ENCODE data around the gene USP9X. TPM values are rescaled to one million over a fixed set of nuclear protein-coding genes. Genes with fewer than 3 reads are reported as not detected.

The USP9X gene, protein sequence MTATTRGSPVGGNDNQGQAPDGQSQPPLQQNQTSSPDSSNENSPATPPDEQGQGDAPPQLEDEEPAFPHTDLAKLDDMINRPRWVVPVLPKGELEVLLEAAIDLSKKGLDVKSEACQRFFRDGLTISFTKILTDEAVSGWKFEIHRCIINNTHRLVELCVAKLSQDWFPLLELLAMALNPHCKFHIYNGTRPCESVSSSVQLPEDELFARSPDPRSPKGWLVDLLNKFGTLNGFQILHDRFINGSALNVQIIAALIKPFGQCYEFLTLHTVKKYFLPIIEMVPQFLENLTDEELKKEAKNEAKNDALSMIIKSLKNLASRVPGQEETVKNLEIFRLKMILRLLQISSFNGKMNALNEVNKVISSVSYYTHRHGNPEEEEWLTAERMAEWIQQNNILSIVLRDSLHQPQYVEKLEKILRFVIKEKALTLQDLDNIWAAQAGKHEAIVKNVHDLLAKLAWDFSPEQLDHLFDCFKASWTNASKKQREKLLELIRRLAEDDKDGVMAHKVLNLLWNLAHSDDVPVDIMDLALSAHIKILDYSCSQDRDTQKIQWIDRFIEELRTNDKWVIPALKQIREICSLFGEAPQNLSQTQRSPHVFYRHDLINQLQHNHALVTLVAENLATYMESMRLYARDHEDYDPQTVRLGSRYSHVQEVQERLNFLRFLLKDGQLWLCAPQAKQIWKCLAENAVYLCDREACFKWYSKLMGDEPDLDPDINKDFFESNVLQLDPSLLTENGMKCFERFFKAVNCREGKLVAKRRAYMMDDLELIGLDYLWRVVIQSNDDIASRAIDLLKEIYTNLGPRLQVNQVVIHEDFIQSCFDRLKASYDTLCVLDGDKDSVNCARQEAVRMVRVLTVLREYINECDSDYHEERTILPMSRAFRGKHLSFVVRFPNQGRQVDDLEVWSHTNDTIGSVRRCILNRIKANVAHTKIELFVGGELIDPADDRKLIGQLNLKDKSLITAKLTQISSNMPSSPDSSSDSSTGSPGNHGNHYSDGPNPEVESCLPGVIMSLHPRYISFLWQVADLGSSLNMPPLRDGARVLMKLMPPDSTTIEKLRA (N-terminal part only)
- 10 to 100 TPM in 1 of 2 donors, 1 to 10 TPM in 1; 8.6 to 13.7 TPM for polyA plus RNA-seq

DNA sequence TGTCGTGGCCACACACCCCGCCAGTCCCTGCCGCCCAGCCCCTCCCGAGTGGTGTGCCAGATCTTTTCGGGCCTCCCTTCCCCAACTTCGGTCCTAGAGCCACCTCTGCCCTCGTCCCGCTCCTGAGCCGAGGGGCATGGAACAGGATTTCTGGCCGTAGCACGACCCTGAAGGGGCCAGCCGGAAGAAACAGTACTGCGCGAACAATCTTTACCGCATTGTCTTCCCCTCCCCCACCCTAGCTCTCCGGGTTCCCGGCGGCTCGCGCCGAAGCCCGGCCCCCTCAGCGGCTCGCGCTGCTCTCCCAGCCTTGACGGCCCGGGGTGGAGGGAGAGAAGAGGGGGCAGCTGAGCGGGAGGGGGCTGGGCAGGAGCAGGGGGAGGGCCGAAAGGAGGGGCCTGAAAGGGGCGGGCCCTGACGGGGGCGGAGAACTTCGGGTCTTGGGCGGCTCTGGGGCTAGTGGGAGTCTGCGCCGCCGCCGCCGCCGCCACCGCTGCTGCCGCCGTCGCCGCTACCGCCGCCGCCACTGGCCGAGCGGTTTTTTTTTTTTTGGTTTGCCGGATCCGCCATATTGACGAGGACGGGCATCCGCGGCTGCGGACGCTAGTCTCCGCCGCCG, at the start of gene USP9X:
Gene USP9X (plus strand): TSS at position 553 of the 619 bp plus-strand sequence. CDS start 38,184 bp downstream, outside the sequence.
- WGBS, 2 donors = 0 to 1% methylated on average over 33 to 59 of the region's 61 CpGs

DNA sequence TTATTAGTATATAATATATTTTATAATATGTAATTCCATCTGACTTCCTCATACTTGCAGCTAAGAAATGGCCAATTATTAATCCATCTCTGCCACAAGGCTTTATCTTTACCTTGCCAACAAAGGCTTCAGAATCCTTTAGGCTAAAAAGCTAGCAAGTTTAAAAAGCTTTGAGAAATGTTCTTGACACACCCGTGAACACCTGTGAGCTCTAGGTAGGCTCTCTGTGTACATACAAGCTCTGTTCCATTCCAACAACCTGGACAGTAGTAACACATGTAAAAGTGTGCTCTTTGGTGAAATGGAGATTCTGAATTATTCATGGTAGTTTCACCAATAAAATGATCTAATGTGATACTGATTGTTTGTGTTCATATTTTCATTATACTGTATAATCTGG, 49.7 kb upstream of the USP9X start:
- H3K4me3 ChIP-seq (ENCODE audit: low read depth in 1 of 2, low read length in 2 of 2) = no peak overlapping the region
- H3K4me1 ChIP-seq (ENCODE audit: control insufficient read depth in 2 of 2, insufficient read depth in 2 of 2, low read length in 1 of 2) = no peaks in the 10 kb centered on the region
- WGBS, 2 donors = 47 to 58% methylated on average over 1 of the region's 1 CpG
- H3K36me3 ChIP-seq (ENCODE audit: control insufficient read depth in 2 of 2, insufficient read depth in 2 of 2, low read length in 1 of 2) = no peaks in the 10 kb centered on the region
- no peaks in the 10 kb centered on the region for H3K27me3 ChIP-seq (ENCODE audit: control insufficient read depth in 1 of 2, insufficient read depth in 2 of 2, low read length in 2 of 2)
- H3K9me3 ChIP-seq (ENCODE audit: control insufficient read depth in 2 of 2, insufficient read depth in 1 of 2, low read depth in 1 of 2, low read length in 1 of 2) = no peaks in the 10 kb centered on the region
- H3K27ac ChIP-seq (ENCODE audit: low read depth in 2 of 2, low read length in 1 of 2) = no peak overlapping the region

More for the DNA sequence above, at the start of gene USP9X:
- Histone ChIP-seq H3K27me3 (ENCODE audit: control insufficient read depth in 1 of 2, insufficient read depth in 2 of 2, low read length in 2 of 2) (no peaks in the 10 kb centered on the region), H3K36me3 (ENCODE audit: control insufficient read depth in 2 of 2, insufficient read depth in 2 of 2, low read length in 1 of 2) (no peaks in the 10 kb centered on the region), H3K4me1 (ENCODE audit: control insufficient read depth in 2 of 2, insufficient read depth in 2 of 2, low read length in 1 of 2) (no peaks in the 10 kb centered on the region), H3K4me3 (ENCODE audit: low read depth in 1 of 2, low read length in 2 of 2) (peak within 1 kb of the TSS; percentile 59 to 95), H3K9me3 (ENCODE audit: control insufficient read depth in 2 of 2, insufficient read depth in 1 of 2, low read depth in 1 of 2, low read length in 1 of 2) (no peaks in the 10 kb centered on the region), H3K27ac (ENCODE audit: low read depth in 2 of 2, low read length in 1 of 2) (peak within 1 kb of the TSS; percentile 99 to 100)

DNA sequence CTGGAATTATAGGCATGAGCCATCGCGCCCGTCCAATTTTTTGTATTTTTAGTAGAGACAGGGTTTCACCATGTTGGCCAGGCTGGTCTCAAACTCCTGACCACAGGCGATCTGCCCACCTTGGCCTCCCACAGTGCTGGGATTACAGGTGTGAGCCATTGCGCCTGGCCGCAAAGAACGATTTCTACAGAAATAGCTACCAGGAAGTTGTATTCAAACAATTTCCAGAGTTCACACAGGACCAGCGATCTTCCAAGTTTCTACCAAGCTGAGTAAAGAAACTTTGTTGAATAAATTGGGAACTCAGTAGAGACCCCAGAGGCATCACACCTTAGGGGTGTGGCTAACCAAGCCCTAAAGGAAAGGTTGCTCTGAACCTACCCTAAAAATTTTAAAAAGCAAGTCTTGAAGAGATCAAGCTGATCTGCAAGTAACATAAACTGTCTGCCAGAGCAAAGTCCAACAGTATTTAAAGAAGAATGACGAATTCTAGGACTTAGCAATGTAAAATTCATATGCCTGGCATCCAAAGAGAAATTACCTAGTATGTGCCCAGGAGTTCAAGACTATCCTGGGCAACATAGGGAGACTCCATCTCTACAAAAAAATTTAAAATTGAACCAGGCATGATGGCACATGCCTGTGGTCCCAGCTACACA, 48.4 kb upstream of the USP9X start:
- Histone ChIP-seq H3K27ac (ENCODE audit: low read depth in 2 of 2, low read length in 1 of 2) (no peak overlapping the region), H3K4me1 (ENCODE audit: control insufficient read depth in 2 of 2, insufficient read depth in 2 of 2, low read length in 1 of 2) (no peaks in the 10 kb centered on the region), H3K27me3 (ENCODE audit: control insufficient read depth in 1 of 2, insufficient read depth in 2 of 2, low read length in 2 of 2) (no peaks in the 10 kb centered on the region), H3K9me3 (ENCODE audit: control insufficient read depth in 2 of 2, insufficient read depth in 1 of 2, low read depth in 1 of 2, low read length in 1 of 2) (no peaks in the 10 kb centered on the region), H3K36me3 (ENCODE audit: control insufficient read depth in 2 of 2, insufficient read depth in 2 of 2, low read length in 1 of 2) (no peaks in the 10 kb centered on the region), H3K4me3 (ENCODE audit: low read depth in 1 of 2, low read length in 2 of 2) (no peak overlapping the region)
- 74 to 80% methylated on average over 9 of the region's 9 CpGs for WGBS, 2 donors

DNA sequence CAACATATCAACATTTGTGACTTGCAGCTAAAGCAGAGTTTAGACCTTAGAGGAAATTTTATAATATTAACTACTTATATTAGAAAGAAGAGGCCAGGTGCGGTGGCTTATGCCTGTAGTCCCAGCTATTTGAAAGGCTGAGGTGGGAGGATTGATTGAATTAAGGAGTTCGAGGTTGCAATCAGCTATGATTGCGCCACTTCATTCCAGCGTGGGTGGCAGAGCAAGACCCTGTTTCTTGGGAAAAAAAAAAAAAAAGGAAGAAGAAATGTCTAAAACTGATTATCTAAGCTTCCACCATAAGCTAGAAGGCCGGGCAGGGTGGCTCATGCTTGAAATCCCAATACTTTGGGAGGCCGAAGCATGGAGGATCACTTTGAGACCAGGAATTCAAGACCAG, 42.0 kb upstream of the USP9X start:
- Histone ChIP-seq H3K27ac (ENCODE audit: low read depth in 2 of 2, low read length in 1 of 2) (no peak overlapping the region), H3K36me3 (ENCODE audit: control insufficient read depth in 2 of 2, insufficient read depth in 2 of 2, low read length in 1 of 2) (no peaks in the 10 kb centered on the region), H3K4me3 (ENCODE audit: low read depth in 1 of 2, low read length in 2 of 2) (no peak overlapping the region), H3K4me1 (ENCODE audit: control insufficient read depth in 2 of 2, insufficient read depth in 2 of 2, low read length in 1 of 2) (peaks cover 0 to 3% of the 10 kb centered on the region in 2 donors), H3K27me3 (ENCODE audit: control insufficient read depth in 1 of 2, insufficient read depth in 2 of 2, low read length in 2 of 2) (no peaks in the 10 kb centered on the region), H3K9me3 (ENCODE audit: control insufficient read depth in 2 of 2, insufficient read depth in 1 of 2, low read depth in 1 of 2, low read length in 1 of 2) (no peaks in the 10 kb centered on the region)
- WGBS, 2 donors = 83 to 93% methylated on average over 6 of the region's 6 CpGs

DNA sequence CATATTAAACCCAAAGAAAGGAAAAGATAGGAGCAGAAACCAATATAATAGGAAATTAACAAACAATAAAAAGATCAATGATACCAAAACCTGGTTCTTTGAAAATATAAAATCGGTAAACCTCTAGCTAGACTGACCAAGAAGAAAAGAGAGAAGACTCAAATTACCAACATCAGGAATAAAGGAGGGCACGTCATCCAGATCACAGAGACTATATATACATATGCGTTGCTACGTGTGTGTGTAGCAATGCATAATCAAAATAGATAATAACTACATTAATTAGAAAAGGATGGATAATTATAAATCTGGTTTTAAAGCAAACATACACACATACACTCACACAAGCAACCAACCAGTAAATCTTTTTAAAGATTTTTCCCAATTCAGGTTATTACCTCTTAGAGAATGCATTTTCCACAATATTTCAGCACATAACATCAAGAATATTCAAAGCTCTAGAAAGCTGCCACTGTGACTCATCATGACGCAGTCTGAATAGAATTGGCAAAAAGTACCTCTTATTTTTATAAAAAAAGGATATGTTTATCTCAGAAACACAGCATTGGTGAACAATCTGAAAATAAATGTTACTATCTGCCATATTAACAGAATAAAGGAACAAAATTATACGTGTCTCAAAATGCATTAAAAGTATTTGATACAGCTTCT, 41.4 kb upstream of the USP9X start:
- H3K4me3 ChIP-seq (ENCODE audit: low read depth in 1 of 2, low read length in 2 of 2) = no peak overlapping the region
- H3K4me1 ChIP-seq (ENCODE audit: control insufficient read depth in 2 of 2, insufficient read depth in 2 of 2, low read length in 1 of 2) = peaks cover 0 to 3% of the 10 kb centered on the region in 2 donors
- H3K27me3 ChIP-seq (ENCODE audit: control insufficient read depth in 1 of 2, insufficient read depth in 2 of 2, low read length in 2 of 2) = no peaks in the 10 kb centered on the region
- H3K36me3 ChIP-seq (ENCODE audit: control insufficient read depth in 2 of 2, insufficient read depth in 2 of 2, low read length in 1 of 2) = no peaks in the 10 kb centered on the region
- 79 to 81% methylated on average over 6 of the region's 6 CpGs for WGBS, 2 donors
- H3K27ac ChIP-seq (ENCODE audit: low read depth in 2 of 2, low read length in 1 of 2) = no peak overlapping the region
- no peaks in the 10 kb centered on the region for H3K9me3 ChIP-seq (ENCODE audit: control insufficient read depth in 2 of 2, insufficient read depth in 1 of 2, low read depth in 1 of 2, low read length in 1 of 2)

DNA sequence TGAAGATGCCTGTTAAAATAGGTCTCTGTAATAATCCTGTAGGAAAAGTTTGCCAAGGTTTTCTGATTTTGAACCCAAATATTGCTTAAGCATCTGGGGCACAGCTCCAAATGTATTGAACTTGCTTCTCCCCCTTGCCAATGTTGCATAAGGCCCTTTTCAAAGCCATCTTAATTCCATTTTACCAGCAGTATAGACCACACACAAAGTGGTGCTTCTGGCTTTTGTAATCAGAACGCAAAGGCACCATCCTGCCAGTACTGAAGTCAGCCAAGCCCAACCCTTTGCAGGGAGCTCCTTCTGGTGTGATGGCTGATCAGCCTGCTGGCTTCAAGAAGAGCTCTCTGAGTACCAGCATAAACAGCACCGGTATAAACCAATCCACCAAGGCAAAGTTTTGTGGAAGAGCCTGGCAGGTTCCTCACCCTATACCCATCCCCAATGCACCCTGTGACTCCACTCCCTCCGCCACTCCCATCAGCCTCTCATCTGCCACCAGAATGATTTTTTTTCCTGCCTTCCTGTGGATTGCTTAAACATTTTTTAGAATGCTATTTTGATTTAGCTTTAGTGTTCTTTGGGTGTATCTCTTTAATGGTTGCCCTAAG, 39.2 kb upstream of the USP9X start:
- WGBS, 2 donors = 32 to 42% methylated on average over 3 of the region's 3 CpGs
- H3K4me3 ChIP-seq (ENCODE audit: low read depth in 1 of 2, low read length in 2 of 2) = no peak overlapping the region
- H3K27ac ChIP-seq (ENCODE audit: low read depth in 2 of 2, low read length in 1 of 2) = no peak overlapping the region
- H3K4me1 ChIP-seq (ENCODE audit: control insufficient read depth in 2 of 2, insufficient read depth in 2 of 2, low read length in 1 of 2) = peaks cover 0 to 3% of the 10 kb centered on the region in 2 donors
- no peaks in the 10 kb centered on the region for H3K27me3 ChIP-seq (ENCODE audit: control insufficient read depth in 1 of 2, insufficient read depth in 2 of 2, low read length in 2 of 2)
- no peaks in the 10 kb centered on the region for H3K9me3 ChIP-seq (ENCODE audit: control insufficient read depth in 2 of 2, insufficient read depth in 1 of 2, low read depth in 1 of 2, low read length in 1 of 2)
- H3K36me3 ChIP-seq (ENCODE audit: control insufficient read depth in 2 of 2, insufficient read depth in 2 of 2, low read length in 1 of 2) = no peaks in the 10 kb centered on the region

DNA sequence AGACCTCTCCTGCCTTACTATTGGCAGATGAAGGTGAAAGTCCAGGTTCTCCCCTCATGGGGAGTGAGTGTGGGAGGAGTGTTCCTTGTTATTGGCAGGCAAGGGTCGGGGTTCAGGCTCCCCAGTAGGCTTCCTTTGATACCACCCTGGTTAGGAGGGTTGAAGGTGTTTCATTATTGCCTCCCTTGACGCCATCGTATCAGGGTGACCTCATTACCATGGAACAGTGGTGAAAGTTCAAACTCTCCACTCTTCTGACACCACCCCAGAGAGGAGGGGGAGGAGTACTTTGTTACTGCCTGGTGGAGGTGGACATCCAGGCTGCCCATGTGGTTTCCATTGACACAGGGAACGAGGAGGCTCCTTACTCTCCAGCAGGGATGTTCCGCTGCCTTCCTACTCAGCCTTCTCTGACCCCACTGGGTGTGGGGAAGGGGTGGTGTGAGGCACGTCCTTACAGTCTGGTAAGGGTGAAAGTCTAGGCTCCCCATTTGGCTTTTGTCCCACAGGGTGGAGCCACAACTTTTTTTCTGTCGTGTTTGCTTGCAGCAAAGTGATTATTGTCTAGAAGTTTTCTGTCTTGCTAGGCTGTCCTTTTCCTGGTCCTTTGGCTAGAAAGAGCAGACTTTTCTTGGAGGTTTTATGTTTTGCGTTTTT, 37.2 kb upstream of the USP9X start:
- peaks cover 0 to 3% of the 10 kb centered on the region in 2 donors for H3K4me1 ChIP-seq (ENCODE audit: control insufficient read depth in 2 of 2, insufficient read depth in 2 of 2, low read length in 1 of 2)
- H3K36me3 ChIP-seq (ENCODE audit: control insufficient read depth in 2 of 2, insufficient read depth in 2 of 2, low read length in 1 of 2) = no peaks in the 10 kb centered on the region
- no peak overlapping the region for H3K4me3 ChIP-seq (ENCODE audit: low read depth in 1 of 2, low read length in 2 of 2)
- 69 to 87% methylated on average over 8 of the region's 8 CpGs for WGBS, 2 donors
- no peak overlapping the region for H3K27ac ChIP-seq (ENCODE audit: low read depth in 2 of 2, low read length in 1 of 2)
- H3K9me3 ChIP-seq (ENCODE audit: control insufficient read depth in 2 of 2, insufficient read depth in 1 of 2, low read depth in 1 of 2, low read length in 1 of 2) = no peaks in the 10 kb centered on the region
- no peaks in the 10 kb centered on the region for H3K27me3 ChIP-seq (ENCODE audit: control insufficient read depth in 1 of 2, insufficient read depth in 2 of 2, low read length in 2 of 2)

DNA sequence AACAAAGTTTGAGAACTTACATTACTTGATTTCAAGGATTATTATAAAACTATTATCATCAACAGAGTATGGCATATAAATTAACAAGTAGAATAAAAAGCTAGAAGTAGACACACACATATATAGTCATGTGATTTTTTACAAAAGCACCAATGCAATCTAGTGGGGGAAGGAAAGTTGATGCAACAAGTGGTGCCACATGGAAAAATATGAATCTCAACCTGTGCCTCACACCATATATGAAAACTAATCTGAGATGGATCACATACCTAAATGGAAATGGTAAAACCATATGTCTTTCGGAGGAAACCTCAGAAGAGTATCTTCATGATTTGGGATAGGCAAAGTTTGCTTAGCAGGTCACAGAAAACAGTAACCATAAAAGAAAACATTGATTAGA, 34.9 kb upstream of the USP9X start:
- no peak overlapping the region for H3K27ac ChIP-seq (ENCODE audit: low read depth in 2 of 2, low read length in 1 of 2)
- no peak overlapping the region for H3K4me3 ChIP-seq (ENCODE audit: low read depth in 1 of 2, low read length in 2 of 2)
- H3K36me3 ChIP-seq (ENCODE audit: control insufficient read depth in 2 of 2, insufficient read depth in 2 of 2, low read length in 1 of 2) = no peaks in the 10 kb centered on the region
- no peaks in the 10 kb centered on the region for H3K27me3 ChIP-seq (ENCODE audit: control insufficient read depth in 1 of 2, insufficient read depth in 2 of 2, low read length in 2 of 2)
- 96% methylated on average over 1 of the region's 1 CpG for WGBS, 2 donors
- peaks cover 0 to 3% of the 10 kb centered on the region in 2 donors for H3K4me1 ChIP-seq (ENCODE audit: control insufficient read depth in 2 of 2, insufficient read depth in 2 of 2, low read length in 1 of 2)
- no peaks in the 10 kb centered on the region for H3K9me3 ChIP-seq (ENCODE audit: control insufficient read depth in 2 of 2, insufficient read depth in 1 of 2, low read depth in 1 of 2, low read length in 1 of 2)
